Prostate gland (tissue), 2 donors: ENCODE measurements around the gene MYADML2.

Experiments used
- POLR2A ChIP-seq: fragments of 450-650 bp; IDR thresholded peaks from one replicate; pipeline ENCODE4 v1.6.1; 2016; ENCODE audit warnings: antibody characterized with exemption, mild to moderate bottlenecking
- TF ChIP-seq, protein P1 (sequence below), 4 experiments: fragments of 200-600 bp in 2 of 4; fragments of 450-650 bp in 2 of 4; sonication (generic) in 2 of 4; IDR thresholded peaks; 1 replicate in 3 of 4; 2 replicates in 1 of 4; pipeline ENCODE4 v1.5.1; 2016 to 2019; ENCODE audit warnings: antibody characterized with exemption in 4 of 4, mild to moderate bottlenecking in 2 of 4, moderate library complexity in 2 of 4

DNA sequence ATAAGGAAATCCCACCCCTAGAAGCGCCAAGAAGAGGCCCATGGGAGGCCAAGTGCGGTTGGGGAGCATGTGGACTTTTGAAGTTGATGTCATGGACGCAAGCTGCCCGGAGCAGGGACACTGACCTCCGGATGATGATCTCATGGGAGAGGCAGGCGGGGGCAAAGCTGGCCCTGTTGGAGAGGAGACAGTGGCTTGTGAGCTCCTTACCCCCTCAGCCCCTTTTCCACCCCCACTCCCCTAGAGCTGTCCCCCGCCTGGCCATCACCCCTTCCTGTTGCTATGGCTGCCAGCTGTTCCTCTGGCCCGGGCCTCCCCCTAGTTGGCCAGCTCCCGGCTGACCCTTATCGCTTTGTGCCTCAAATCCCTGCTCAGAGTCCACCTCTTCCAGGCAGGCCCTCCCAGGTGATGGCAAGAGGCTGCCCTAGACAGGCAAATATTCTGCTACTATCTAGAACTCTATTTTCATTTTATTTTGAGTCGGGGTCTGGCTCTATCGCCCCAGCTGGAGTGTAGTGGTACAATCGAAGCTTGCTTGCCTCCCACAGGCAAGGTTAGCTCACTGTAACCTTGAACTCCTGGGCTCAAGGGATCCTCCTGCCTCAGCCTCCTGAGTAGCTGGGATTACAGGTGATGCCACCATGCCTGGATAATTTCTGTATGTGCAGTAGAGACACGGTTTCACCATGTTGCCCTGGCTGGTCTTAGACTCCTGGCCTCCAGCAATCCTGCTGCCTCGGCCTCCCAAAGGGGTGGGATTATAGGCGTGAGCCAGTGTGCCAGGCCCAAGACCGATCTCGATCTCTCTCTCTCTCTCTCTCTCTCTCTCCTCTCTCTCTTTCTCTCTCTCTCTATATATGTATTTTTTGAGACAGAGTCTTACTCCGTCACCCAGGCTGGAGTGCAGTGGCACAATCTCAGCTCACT lies 7.4 kb upstream of the MYADML2 start:
- TF ChIP-seq, protein P1, sequence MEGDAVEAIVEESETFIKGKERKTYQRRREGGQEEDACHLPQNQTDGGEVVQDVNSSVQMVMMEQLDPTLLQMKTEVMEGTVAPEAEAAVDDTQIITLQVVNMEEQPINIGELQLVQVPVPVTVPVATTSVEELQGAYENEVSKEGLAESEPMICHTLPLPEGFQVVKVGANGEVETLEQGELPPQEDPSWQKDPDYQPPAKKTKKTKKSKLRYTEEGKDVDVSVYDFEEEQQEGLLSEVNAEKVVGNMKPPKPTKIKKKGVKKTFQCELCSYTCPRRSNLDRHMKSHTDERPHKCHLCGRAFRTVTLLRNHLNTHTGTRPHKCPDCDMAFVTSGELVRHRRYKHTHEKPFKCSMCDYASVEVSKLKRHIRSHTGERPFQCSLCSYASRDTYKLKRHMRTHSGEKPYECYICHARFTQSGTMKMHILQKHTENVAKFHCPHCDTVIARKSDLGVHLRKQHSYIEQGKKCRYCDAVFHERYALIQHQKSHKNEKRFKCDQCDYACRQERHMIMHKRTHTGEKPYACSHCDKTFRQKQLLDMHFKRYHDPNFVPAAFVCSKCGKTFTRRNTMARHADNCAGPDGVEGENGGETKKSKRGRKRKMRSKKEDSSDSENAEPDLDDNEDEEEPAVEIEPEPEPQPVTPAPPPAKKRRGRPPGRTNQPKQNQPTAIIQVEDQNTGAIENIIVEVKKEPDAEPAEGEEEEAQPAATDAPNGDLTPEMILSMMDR (IDR thresholded peaks at IDR 0.05) = no peak
- TF ChIP-seq POLR2A = no peak
